Fibroblast of pulmonary artery (primary cell): ENCODE measurements around the gene SAMD14.

ENCODE experiments used
- DNase-seq: peaks from one replicate; pipeline ENCODE4 v3.0.0-alpha.2; 2010; ENCODE audit warnings: low read depth
- H3K4me3 ChIP-seq: replicated peaks from 2 replicates; pipeline ENCODE4 v1.5.1; 2011; ENCODE audit warnings: low read depth, mild to moderate bottlenecking, control low read depth, low read length, moderate library complexity
- CTCF ChIP-seq: IDR thresholded peaks from 2 replicates; pipeline ENCODE4 v1.5.1; 2011; ENCODE audit warnings: mild to moderate bottlenecking, control low read depth, low read length, inconsistent platforms; ENCODE audit errors: missing control alignments

Gene SAMD14

GRCh38 chr17:50103252-50103651 lies 26.7 kb downstream of the SAMD14 start:
- no peak for DNase-seq
- TF ChIP-seq CTCF, result no peak
- H3K4me3 ChIP-seq, result no peak overlapping the region

- no peak overlapping the region for H3K4me3 ChIP-seq
- TF ChIP-seq CTCF, result no peak
- DNase-seq, result no peak
Observed at GRCh38 chr17:50102164-50102991, 27.6 kb downstream of the SAMD14 start.

- no peak for TF ChIP-seq CTCF
- H3K4me3 ChIP-seq, result no peak overlapping the region
- peak; percentile 28 for DNase-seq
Observed at GRCh38 chr17:50101346-50102163, 28.4 kb downstream of the SAMD14 start.

GRCh38 chr17:50100921-50101345 lies 29.0 kb downstream of the SAMD14 start:
- TF ChIP-seq CTCF, result no peak
- no peak overlapping the region for H3K4me3 ChIP-seq
- DNase-seq, result no peak

GRCh38 chr17:50100480-50100883 lies 29.5 kb downstream of the SAMD14 start:
- H3K4me3 ChIP-seq, result no peak overlapping the region
- DNase-seq, result no peak
- TF ChIP-seq CTCF, result no peak

GRCh38 chr17:50099003-50099402 lies 31.0 kb downstream of the SAMD14 start:
- TF ChIP-seq CTCF, result no peak
- DNase-seq, result no peak

More at GRCh38 chr17:50099003-50099402, 31.0 kb downstream of the SAMD14 start:
- H3K4me3 ChIP-seq, result no peak overlapping the region
